H9 (cell line): ENCODE data around the gene PCDH9. TPM values are rescaled to one million over a fixed set of nuclear protein-coding genes. Genes with fewer than 3 reads are reported as not detected.

Experiments used
- DNase-seq: peaks from one replicate; pipeline ENCODE4 v3.0.0-alpha.2; 2017
- H2AFZ ChIP-seq: one replicate; pipeline ENCODE4 v1.6.1; 2013; ENCODE audit warnings: mild to moderate bottlenecking, low read length, control low read depth, moderate library complexity
- H2AK5ac ChIP-seq: 2 replicates; pipeline ENCODE4 v1.6.1; 2013; ENCODE audit warnings: low read length, control low read depth, mixed read lengths; ENCODE audit not compliant: insufficient read length
- H2BK120ac ChIP-seq: one replicate; pipeline ENCODE4 v1.6.1; 2013; ENCODE audit warnings: low read depth, mild to moderate bottlenecking, low read length, control low read depth, inconsistent platforms; ENCODE audit not compliant: poor library complexity, severe bottlenecking
- H2BK12ac ChIP-seq: 2 replicates; pipeline ENCODE4 v1.6.1; 2013; ENCODE audit warnings: low read length, control low read depth, mixed read lengths, low read depth; ENCODE audit not compliant: insufficient read length
- H2BK15ac ChIP-seq: 2 replicates; pipeline ENCODE4 v1.6.1; 2013; ENCODE audit warnings: low read depth, low read length, control low read depth
- H2BK20ac ChIP-seq: one replicate; pipeline ENCODE4 v1.6.1; 2013; ENCODE audit warnings: low read depth, mild to moderate bottlenecking, low read length, control low read depth, inconsistent platforms; ENCODE audit not compliant: poor library complexity, severe bottlenecking
- H2BK5ac ChIP-seq: 2 replicates; pipeline ENCODE4 v1.6.1; 2013; ENCODE audit warnings: low read length, control low read depth, mixed read lengths; ENCODE audit not compliant: insufficient read length
- H3K14ac ChIP-seq: 2 replicates; pipeline ENCODE4 v1.6.1; 2013; ENCODE audit warnings: low read length, control low read depth; ENCODE audit not compliant: insufficient read depth
- H3K18ac ChIP-seq: 2 replicates; pipeline ENCODE4 v1.6.1; 2013; ENCODE audit warnings: low read depth, mild to moderate bottlenecking, mixed read lengths, low read length, control low read depth; ENCODE audit not compliant: insufficient read length
- H3K23ac ChIP-seq: 2 replicates; pipeline ENCODE4 v1.6.1; 2013; ENCODE audit warnings: low read length, control low read depth, mixed read lengths, low read depth; ENCODE audit not compliant: insufficient read length
- H3K23me2 ChIP-seq: 2 replicates; pipeline ENCODE4 v1.6.1; 2013; ENCODE audit warnings: low read depth, mild to moderate bottlenecking, mixed read lengths, low read length, control low read depth; ENCODE audit not compliant: insufficient read length, poor library complexity, severe bottlenecking
- H3K27ac ChIP-seq: 2 replicates; pipeline ENCODE4 v1.5.1; 2013; ENCODE audit warnings: low read length, control low read depth, mixed read lengths, low read depth; ENCODE audit not compliant: insufficient read length
- H3K27me3 ChIP-seq: 2 replicates; pipeline ENCODE4 v1.6.1; 2013; ENCODE audit warnings: low read length, control low read depth, inconsistent platforms; ENCODE audit not compliant: insufficient read depth
- H3K4ac ChIP-seq: 2 replicates; pipeline ENCODE4 v1.6.1; 2013; ENCODE audit warnings: low read depth, mild to moderate bottlenecking, control low read depth, inconsistent platforms, low read length, moderate library complexity
- H3K4me1 ChIP-seq: 2 replicates; pipeline ENCODE4 v1.6.1; 2013; ENCODE audit warnings: low read length, control low read depth, inconsistent platforms; ENCODE audit not compliant: insufficient read depth
- H3K4me2 ChIP-seq: 2 replicates; pipeline ENCODE4 v1.6.1; 2013; ENCODE audit warnings: low read length, control low read depth, mixed read lengths; ENCODE audit not compliant: insufficient read length, insufficient read depth
- H3K56ac ChIP-seq: 2 replicates; pipeline ENCODE4 v1.6.1; 2013; ENCODE audit warnings: low read depth, mild to moderate bottlenecking, mixed read lengths, low read length, control low read depth; ENCODE audit not compliant: insufficient read length
- H3K79me1 ChIP-seq: 2 replicates; pipeline ENCODE4 v1.6.1; 2013; ENCODE audit warnings: low read depth, mild to moderate bottlenecking, moderate library complexity, low read length, control low read depth, inconsistent platforms; ENCODE audit not compliant: insufficient read depth, poor library complexity, severe bottlenecking
- H3K79me2 ChIP-seq: 2 replicates; pipeline ENCODE4 v1.6.1; 2013; ENCODE audit warnings: low read length, control low read depth, inconsistent platforms; ENCODE audit not compliant: insufficient read depth
- H3K9ac ChIP-seq: 2 replicates; pipeline ENCODE4 v1.6.1; 2013; ENCODE audit warnings: low read length, control low read depth, mixed read lengths; ENCODE audit not compliant: insufficient read length; ENCODE audit errors: extremely low read depth
- H3K9me3 ChIP-seq: one replicate; pipeline ENCODE4 v1.6.1; 2013; ENCODE audit warnings: low read depth, low read length, inconsistent platforms; ENCODE audit not compliant: control insufficient read depth
- H3T11ph ChIP-seq: one replicate; pipeline ENCODE4 v1.6.1; 2013; ENCODE audit warnings: mild to moderate bottlenecking, low read length, control low read depth, inconsistent platforms
- H4K20me1 ChIP-seq: one replicate; pipeline ENCODE4 v1.6.1; 2013; ENCODE audit not compliant: control insufficient read depth, insufficient read length, insufficient read depth
- H4K5ac ChIP-seq: 2 replicates; pipeline ENCODE4 v1.6.1; 2013; ENCODE audit warnings: low read depth, mild to moderate bottlenecking, mixed read lengths, low read length, control low read depth; ENCODE audit not compliant: insufficient read length
- H4K8ac ChIP-seq: replicated peaks from 2 replicates; pipeline ENCODE4 v1.6.1; 2013; ENCODE audit warnings: low read length, control low read depth, mixed read lengths, low read depth; ENCODE audit not compliant: insufficient read length
- H4K91ac ChIP-seq: 2 replicates; pipeline ENCODE4 v1.6.1; 2013; ENCODE audit warnings: low read depth, mild to moderate bottlenecking, moderate library complexity, mixed read lengths, low read length, control low read depth; ENCODE audit not compliant: insufficient read length
- H3K27ac Mint-ChIP-seq, 3 experiments: 2 replicates in 2 of 3; 3 replicates in 1 of 3; pipeline ENCODE4 v1.8.0; 2020 to 2021; ENCODE audit warnings: mixed read lengths in 3 of 3, mild to moderate bottlenecking in 1 of 3, moderate library complexity in 1 of 3
- H3K27me3 Mint-ChIP-seq: 2 replicates; pipeline ENCODE4 v1.8.0; 2021; ENCODE audit warnings: low read depth, mild to moderate bottlenecking, moderate library complexity, mixed read lengths
- H3K36me3 Mint-ChIP-seq, 3 experiments: 2 replicates in 2 of 3; 3 replicates in 1 of 3; pipeline ENCODE4 v1.8.0; 2020 to 2021; ENCODE audit warnings: low read depth in 3 of 3, mixed read lengths in 3 of 3; ENCODE audit not compliant: insufficient read depth in 1 of 3
- H3K4me1 Mint-ChIP-seq, 2 experiments: 2 replicates each; pipeline ENCODE4 v1.8.0; 2020; ENCODE audit warnings: mixed read lengths in 2 of 2
- H3K4me3 Mint-ChIP-seq, 2 experiments: 2 replicates in 1 of 2; 3 replicates in 1 of 2; pipeline ENCODE4 v1.8.0; 2020 to 2021; ENCODE audit warnings: mild to moderate bottlenecking in 2 of 2, mixed read lengths in 2 of 2, moderate library complexity in 1 of 2
- H3K9me3 Mint-ChIP-seq, 2 experiments: 2 replicates in 1 of 2; 3 replicates in 1 of 2; pipeline ENCODE4 v1.8.0; 2020; ENCODE audit warnings: mild to moderate bottlenecking in 2 of 2, mixed read lengths in 2 of 2, moderate library complexity in 1 of 2
- CTCF ChIP-seq: fragments of 200-600 bp; sonication (generic); conservative IDR thresholded peaks from 3 replicates; pipeline ENCODE4 v1.8.0; 2021; ENCODE audit warnings: antibody characterized with exemption, mild to moderate bottlenecking
- whole genome bisulfite sequencing: extraction: QIAGEN DNeasy Blood & Tissue Kit; methylation state at CpG from one replicate; pipeline ENCODE4 v1.1.7; 2013; ENCODE audit warnings: missing lambda C conversion rate, low lambda C conversion rate, mixed read lengths; ENCODE audit not compliant: insufficient read length; ENCODE audit errors: extremely low coverage; 5-methylcytosine and 5-hydroxymethylcytosine counted together
- total RNA-seq: library from RNA; stranded (reverse); gene quantifications from 2 replicates; pipeline ENCODE4 v1.2.1, GENCODE V29; 2021

The PCDH9 gene
- total RNA-seq, 1 experiment from 2014 or later, result 0.11 TPM

GRCh38 chr13:66948910-66949309, 281.2 kb downstream of the PCDH9 start:
- Histone ChIP-seq H3K9me3 (no peaks in the 10 kb centered on the region), H3K14ac (no peak overlapping the region), H4K5ac (no peak overlapping the region), H3K27me3 (no peaks in the 10 kb centered on the region), H2BK15ac (no peak overlapping the region), H3K79me1 (no peaks in the 10 kb centered on the region), H3K4me2 (no peak overlapping the region), H3K4me1 (peaks cover 3% of the 10 kb centered on the region; the same call in 1 of the 2 replicates), H3K23me2 (no peaks in the 10 kb centered on the region), H3K4ac (no peak overlapping the region), H4K91ac (no peak overlapping the region), H3K23ac (no peak overlapping the region), H4K8ac (no peak overlapping the region), H2BK20ac (no peak overlapping the region), H2BK12ac (no peak overlapping the region), H2AK5ac (no peak overlapping the region), H3K56ac (no peak overlapping the region), H2BK120ac (no peak overlapping the region), H3T11ph (no peak overlapping the region), H2AFZ (no peak overlapping the region), H4K20me1 (no peaks in the 10 kb centered on the region), H3K79me2 (no peaks in the 10 kb centered on the region), H2BK5ac (no peak overlapping the region), H3K18ac (no peak overlapping the region), H3K27ac (no peak overlapping the region), H3K9ac (no peak overlapping the region)
- H3K27me3 Mint-ChIP-seq, result no peaks in the 10 kb centered on the region
- TF ChIP-seq CTCF, result no peak
- H3K36me3 Mint-ChIP-seq, result no peaks in the 10 kb centered on the region; a peak in 1 of 7 replicates
- no peak overlapping the region; a peak in 1 of 7 replicates for H3K27ac Mint-ChIP-seq
- peaks cover 37 to 45% of the 10 kb centered on the region in 2 experiments for H3K4me1 Mint-ChIP-seq
- no peak for DNase-seq
- no CpG with 5 or more reads among the region's 6 CpGs for WGBS
- H3K9me3 Mint-ChIP-seq, result no peaks in the 10 kb centered on the region
- H3K4me3 Mint-ChIP-seq, result no peak overlapping the region; a peak in 1 of 5 replicates
